Esophagus (tissue), 2 donors: ENCODE data around the gene SLC38A1. TPM values are rescaled to one million over a fixed set of nuclear protein-coding genes. Genes with fewer than 3 reads are reported as not detected.

ENCODE experiments used
- H3K27ac ChIP-seq, 2 donors: one replicate each; pipeline ENCODE4 v1.5.1; 2013; ENCODE audit warnings: low read depth in 2 of 2, mild to moderate bottlenecking in 2 of 2, inconsistent platforms in 1 of 2, low read length in 1 of 2, moderate library complexity in 1 of 2
- H3K27me3 ChIP-seq, 2 donors: one replicate each; pipeline ENCODE4 v1.6.1; 2013; ENCODE audit warnings: low read length in 2 of 2, control low read depth in 1 of 2, mild to moderate bottlenecking in 1 of 2; ENCODE audit not compliant: insufficient read depth in 2 of 2, control insufficient read depth in 1 of 2
- H3K36me3 ChIP-seq, 2 donors: one replicate each; pipeline ENCODE4 v1.6.1; 2013; ENCODE audit warnings: low read length in 1 of 2; ENCODE audit not compliant: control insufficient read depth in 2 of 2, insufficient read depth in 2 of 2
- H3K4me1 ChIP-seq, 2 donors: one replicate each; pipeline ENCODE4 v1.6.1; 2013; ENCODE audit warnings: low read length in 1 of 2; ENCODE audit not compliant: control insufficient read depth in 2 of 2, insufficient read depth in 2 of 2
- H3K4me3 ChIP-seq, 2 donors: one replicate each; pipeline ENCODE4 v1.5.1; 2013; ENCODE audit warnings: low read length in 2 of 2, mild to moderate bottlenecking in 2 of 2, low read depth in 1 of 2, moderate library complexity in 1 of 2
- H3K9me3 ChIP-seq, 2 donors: one replicate each; pipeline ENCODE4 v1.6.1; 2013; ENCODE audit warnings: mild to moderate bottlenecking in 2 of 2, low read depth in 1 of 2, low read length in 1 of 2, moderate library complexity in 1 of 2; ENCODE audit not compliant: control insufficient read depth in 2 of 2, insufficient read depth in 1 of 2
- WGBS, 2 donors: extraction: QIAGEN DNeasy Blood & Tissue Kit; methylation state at CpG; one replicate each; pipeline ENCODE4 v1.1.7; 2013; 5-methylcytosine and 5-hydroxymethylcytosine counted together
- polyA plus RNA-seq, 2 donors: library from polyadenylated mRNA; stranded (reverse); fragments of 200-250 nt; gene quantifications; one replicate each; pipeline ENCODE4 v1.2.3, GENCODE V29; 2013
- donor health status: healthy with polysubstance abuse.
- donor health status: Bipolar disorder and iron deficiency.

Gene SLC38A1
- polyA plus RNA-seq, 2 donors = 14.4 to 16.9 TPM

DNA sequence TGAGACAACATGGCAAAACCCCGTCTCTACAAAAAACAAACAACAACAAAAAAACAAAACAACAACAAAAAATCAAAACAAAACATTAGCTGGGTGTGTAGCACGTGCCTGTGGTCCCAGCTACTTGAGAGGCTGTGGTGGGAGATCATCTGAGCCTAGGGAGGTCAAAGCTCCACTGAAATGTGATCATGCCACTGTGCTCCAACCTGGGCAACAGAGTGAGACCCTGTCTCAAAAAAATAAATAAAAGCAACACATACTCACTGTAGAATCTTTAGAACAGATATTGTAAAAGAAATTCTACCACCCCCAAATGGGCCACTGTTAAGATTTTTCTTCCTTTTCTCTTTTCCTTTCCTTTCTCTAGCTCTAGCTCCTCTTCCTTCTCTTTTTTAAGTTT lies 26.3 kb downstream of the SLC38A1 start:
- Histone ChIP-seq H3K4me1 (no peaks in the 10 kb centered on the region), H3K27ac (no peak overlapping the region), H3K9me3 (no peaks in the 10 kb centered on the region), H3K4me3 (no peak overlapping the region), H3K27me3 (no peaks in the 10 kb centered on the region), H3K36me3 (peaks cover 0 to 4% of the 10 kb centered on the region in 2 donors)
- 92 to 93% methylated on average over 2 of the region's 2 CpGs for WGBS, 2 donors

DNA sequence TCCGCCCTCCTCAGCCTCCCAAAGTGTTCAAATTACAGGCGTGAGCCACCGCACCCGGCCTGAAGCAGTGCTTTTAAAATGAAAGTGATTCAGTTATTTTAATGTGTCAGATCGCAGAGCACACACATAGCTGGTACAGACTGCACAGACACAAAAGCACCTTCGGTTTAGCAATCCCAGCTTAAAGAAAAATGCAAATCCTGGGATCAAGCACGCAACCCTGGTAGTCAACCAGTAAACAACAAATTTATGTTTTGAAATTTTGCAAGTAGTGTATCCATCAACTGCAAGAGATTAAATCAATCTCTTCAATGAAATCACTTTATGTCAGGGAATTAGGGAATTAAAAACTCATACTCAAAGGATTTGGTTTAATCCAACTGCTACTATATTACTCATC lies 28.4 kb downstream of the SLC38A1 start:
- 79 to 90% methylated on average over 7 of the region's 7 CpGs for WGBS, 2 donors
- H3K4me1 ChIP-seq = no peaks in the 10 kb centered on the region
- no peaks in the 10 kb centered on the region for H3K36me3 ChIP-seq
- H3K9me3 ChIP-seq = no peaks in the 10 kb centered on the region
- H3K27ac ChIP-seq = no peak overlapping the region
- no peak overlapping the region for H3K4me3 ChIP-seq
- no peaks in the 10 kb centered on the region for H3K27me3 ChIP-seq

DNA sequence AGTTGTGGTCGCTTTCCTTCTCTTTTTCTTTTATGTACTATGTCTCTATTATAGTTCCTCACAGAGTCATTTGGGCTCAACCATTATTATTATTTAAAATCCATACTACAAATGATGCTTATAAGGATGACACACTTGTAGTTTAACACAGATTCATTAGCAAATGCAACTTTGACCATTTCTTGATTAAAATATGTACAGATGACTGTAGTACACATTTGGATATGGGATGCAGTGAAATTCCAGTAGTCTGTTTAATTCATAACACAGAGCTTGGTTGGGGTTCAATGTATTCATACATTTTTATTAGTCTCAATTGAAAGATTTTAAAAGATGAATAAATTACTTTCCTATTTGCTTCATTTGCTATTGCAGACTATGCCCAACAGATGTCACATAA lies 30.0 kb downstream of the SLC38A1 start:
- Histone ChIP-seq H3K9me3 (no peaks in the 10 kb centered on the region), H3K4me1 (no peaks in the 10 kb centered on the region), H3K27me3 (no peaks in the 10 kb centered on the region), H3K36me3 (peaks cover 0 to under 1% of the 10 kb centered on the region in 2 donors), H3K4me3 (no peak overlapping the region), H3K27ac (no peak overlapping the region)
- 82 to 96% methylated on average over 1 of the region's 1 CpG for WGBS, 2 donors

DNA sequence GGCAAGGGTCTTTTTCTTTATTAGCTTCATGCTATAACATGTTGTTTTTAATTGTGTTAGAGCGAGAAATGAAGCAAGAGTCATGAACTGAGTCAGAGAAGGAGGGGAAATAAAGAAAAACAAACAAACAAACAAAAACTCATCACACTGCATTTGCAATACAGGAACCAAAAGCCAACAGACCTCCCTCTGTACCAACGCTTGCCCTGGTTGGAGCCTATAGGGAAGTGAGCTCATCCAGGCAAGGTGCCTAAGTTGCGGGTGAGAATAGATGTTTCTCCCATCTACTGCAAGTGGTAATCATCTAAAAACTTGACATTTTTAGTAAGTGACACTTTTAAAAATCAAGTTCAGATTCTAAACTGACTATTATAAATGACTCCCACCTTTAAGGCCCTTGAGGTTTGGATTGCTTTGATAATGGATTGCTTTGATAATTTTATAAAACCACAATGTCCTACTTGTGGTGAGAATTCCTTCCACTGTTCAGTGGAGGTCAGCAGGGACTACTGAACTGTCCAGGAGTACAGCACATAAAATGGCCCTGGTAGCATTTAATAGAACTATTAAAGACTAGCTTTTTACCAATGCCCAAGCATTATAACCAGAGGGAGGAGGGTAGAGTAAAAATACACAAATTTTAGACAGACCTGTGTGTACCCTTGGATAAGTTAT lies 31.3 kb downstream of the SLC38A1 start:
- Histone ChIP-seq H3K4me1 (no peaks in the 10 kb centered on the region), H3K27ac (no peak overlapping the region)
- 90% methylated on average over 3 of the region's 3 CpGs for WGBS, 2 donors

DNA sequence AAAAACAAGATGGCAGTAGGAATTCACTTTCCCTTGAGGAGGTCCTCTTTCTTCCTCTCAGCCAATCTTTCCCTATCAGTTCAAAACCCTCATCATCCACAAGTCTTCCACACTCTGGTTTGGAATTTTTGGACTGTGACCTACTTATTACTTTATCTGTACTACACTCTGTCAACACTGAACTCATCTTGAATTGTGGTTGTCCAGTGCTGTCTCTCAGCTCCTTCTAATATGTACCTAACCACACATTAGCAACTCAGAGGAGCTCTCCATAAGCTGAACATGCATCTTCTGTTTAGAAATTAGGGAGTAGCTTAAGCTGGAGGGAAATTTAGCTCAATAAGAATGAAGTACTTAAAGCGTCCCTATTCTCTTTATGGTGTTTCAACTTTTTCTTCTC lies 34.8 kb downstream of the SLC38A1 start:
- WGBS, 2 donors = 94 to 100% methylated on average over 1 of the region's 1 CpG
- no peaks in the 10 kb centered on the region for H3K9me3 ChIP-seq
- no peak overlapping the region for H3K27ac ChIP-seq
- H3K36me3 ChIP-seq = peaks cover 0 to 2% of the 10 kb centered on the region in 2 donors
- H3K4me3 ChIP-seq = no peak overlapping the region
- H3K4me1 ChIP-seq = no peaks in the 10 kb centered on the region
- no peaks in the 10 kb centered on the region for H3K27me3 ChIP-seq

More for the DNA sequence above, 31.3 kb downstream of the SLC38A1 start:
- Histone ChIP-seq H3K36me3 (peaks cover 0 to 2% of the 10 kb centered on the region in 2 donors), H3K4me3 (no peak overlapping the region), H3K9me3 (no peaks in the 10 kb centered on the region), H3K27me3 (no peaks in the 10 kb centered on the region)

DNA sequence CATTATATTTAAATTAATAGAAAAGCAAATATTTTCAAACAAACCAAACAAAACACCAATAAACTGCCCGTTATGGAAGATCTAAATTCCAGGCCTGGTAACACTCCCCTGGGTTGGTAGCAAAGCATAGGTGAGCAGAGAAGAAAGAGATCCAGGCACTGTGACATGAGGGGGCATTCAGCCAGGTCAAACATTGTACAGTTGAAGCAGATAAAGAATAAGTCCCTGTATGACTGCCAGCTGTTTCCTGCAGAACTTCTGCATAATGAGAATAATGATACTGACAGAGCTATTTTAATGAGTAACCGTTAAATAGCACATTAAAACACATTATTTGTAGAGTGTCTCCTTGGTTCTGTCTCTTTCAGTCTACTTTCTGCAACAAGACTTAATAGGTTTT lies 35.4 kb downstream of the SLC38A1 start:
- Histone ChIP-seq H3K4me3 (no peak overlapping the region), H3K27me3 (no peaks in the 10 kb centered on the region), H3K4me1 (no peaks in the 10 kb centered on the region), H3K27ac (no peak overlapping the region), H3K9me3 (no peaks in the 10 kb centered on the region), H3K36me3 (peaks cover 0 to 2% of the 10 kb centered on the region in 2 donors)
- WGBS, 2 donors = 36 to 63% methylated on average over 2 of the region's 2 CpGs

DNA sequence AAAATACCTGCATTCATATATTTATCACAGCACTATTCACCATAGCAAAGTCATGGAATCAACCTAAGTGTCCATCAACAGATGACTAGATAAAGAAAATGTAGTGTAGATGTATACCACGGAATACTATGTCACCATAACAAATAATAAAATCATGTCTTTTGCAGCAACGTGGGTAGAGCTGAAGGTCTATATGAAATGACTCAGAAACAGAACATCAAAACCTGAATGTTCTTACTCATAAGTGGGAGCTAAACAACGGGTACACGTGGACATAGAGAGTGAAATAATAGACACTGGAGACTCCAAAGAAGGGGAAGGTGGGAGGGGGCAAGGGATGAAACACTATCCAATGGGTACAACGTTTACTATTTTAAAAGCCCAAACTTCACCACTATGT lies 37.9 kb downstream of the SLC38A1 start:
- Histone ChIP-seq H3K27ac (no peak overlapping the region), H3K4me3 (no peak overlapping the region), H3K9me3 (no peaks in the 10 kb centered on the region), H3K27me3 (no peaks in the 10 kb centered on the region), H3K36me3 (peaks cover 0 to 2% of the 10 kb centered on the region in 2 donors), H3K4me1 (no peaks in the 10 kb centered on the region)
- WGBS, 2 donors = 82 to 88% methylated on average over 5 of the region's 5 CpGs

DNA sequence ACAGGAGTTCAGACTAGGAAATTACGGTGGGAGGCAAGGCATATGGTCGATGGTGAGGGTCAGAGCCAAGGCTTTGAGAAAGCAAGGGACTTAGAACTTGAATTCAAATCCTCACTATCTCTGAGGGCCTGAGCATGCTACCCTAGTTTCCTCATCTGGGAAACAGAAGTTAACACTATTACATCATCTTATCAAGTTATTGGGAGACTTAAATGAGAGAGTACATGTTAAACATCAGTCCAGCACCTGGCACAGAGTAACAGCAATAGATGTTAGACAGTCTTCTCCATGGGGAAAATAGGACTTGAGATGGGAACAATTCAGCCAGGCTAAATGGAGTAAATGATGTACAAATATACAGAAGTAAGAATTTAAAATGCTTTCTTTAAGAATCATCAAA lies 38.5 kb downstream of the SLC38A1 start:
- H3K27ac ChIP-seq = no peak overlapping the region
- WGBS, 2 donors = 88 to 97% methylated on average over 2 of the region's 2 CpGs
- no peak overlapping the region for H3K4me3 ChIP-seq
- H3K9me3 ChIP-seq = no peaks in the 10 kb centered on the region
- H3K27me3 ChIP-seq = no peaks in the 10 kb centered on the region
- no peaks in the 10 kb centered on the region for H3K4me1 ChIP-seq
- H3K36me3 ChIP-seq = peaks cover 0 to 2% of the 10 kb centered on the region in 2 donors

DNA sequence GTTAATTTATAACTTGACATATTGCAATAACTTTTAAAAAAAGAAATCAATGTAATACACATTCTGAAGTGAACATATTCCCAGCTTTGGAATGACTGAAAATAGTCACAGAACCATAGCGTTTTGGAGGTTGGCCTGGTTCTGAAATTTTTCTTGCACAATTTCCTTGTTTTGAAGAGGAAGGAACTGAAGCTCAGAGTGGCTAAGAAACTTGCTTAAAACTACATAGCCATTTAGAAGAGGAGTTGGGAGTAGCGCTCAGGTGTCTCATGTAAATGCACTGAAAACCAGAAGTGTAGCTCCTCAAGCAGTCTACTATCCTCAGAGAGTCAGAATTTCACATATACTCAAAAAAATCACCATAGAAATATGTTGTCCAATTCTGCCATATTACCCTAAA lies 41.2 kb downstream of the SLC38A1 start:
- Histone ChIP-seq H3K4me1 (peaks cover 0 to 2% of the 10 kb centered on the region in 2 donors), H3K4me3 (no peak overlapping the region), H3K36me3 (no peaks in the 10 kb centered on the region), H3K9me3 (no peaks in the 10 kb centered on the region), H3K27me3 (no peaks in the 10 kb centered on the region), H3K27ac (no peak overlapping the region)
- WGBS, 2 donors = 73 to 74% methylated on average over 2 of the region's 2 CpGs

DNA sequence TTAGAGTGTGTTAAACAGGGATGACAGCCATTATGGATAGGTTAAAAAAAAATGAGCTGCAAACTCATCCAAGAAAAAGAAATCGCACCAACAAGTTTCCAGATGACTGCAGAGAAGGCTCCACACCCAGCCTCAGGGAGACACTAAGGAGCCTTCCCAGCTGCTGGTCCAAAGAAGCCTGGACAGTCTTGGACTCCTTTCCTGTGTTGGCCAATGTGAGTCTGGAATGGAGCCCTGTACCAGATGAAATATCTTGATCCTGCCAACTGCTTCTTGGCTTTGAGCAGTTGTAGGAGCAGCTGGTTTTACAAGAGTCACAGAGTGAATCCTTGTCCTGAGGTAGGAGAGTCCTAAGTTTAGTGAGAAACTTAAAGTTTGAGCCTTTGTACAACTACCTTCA lies 44.5 kb downstream of the SLC38A1 start:
- Histone ChIP-seq H3K4me1 (peaks cover 0 to 4% of the 10 kb centered on the region in 2 donors), H3K36me3 (no peaks in the 10 kb centered on the region), H3K27ac (no peak overlapping the region), H3K4me3 (no peak overlapping the region), H3K9me3 (no peaks in the 10 kb centered on the region), H3K27me3 (no peaks in the 10 kb centered on the region)
- WGBS, 2 donors = 49 to 64% methylated on average over 1 of the region's 1 CpG
